Right renal pelvis (tissue), 4 donors: ENCODE measurements around the gene MYBPC2. TPM values are rescaled to one million over a fixed set of nuclear protein-coding genes. Genes with fewer than 3 reads are reported as not detected.
A peak's percentile ranks its signal among the peaks of the same experiment; 100 is the strongest.
"Not testable (repeated sequence)": the region's sequence is repeated elsewhere in the genome, so short reads cannot be mapped to it uniquely, and the experiment has no call there.

Experiments used
- DNase-seq, 4 donors: peaks; one replicate each; pipeline ENCODE4 v3.0.0-alpha.2; 2013; ENCODE audit warnings: low read depth in 4 of 4, low spot score in 3 of 4, missing footprints in 1 of 4
- polyA plus RNA-seq, 4 donors: library from polyadenylated mRNA; unstranded; fragments of 120-200 nt; gene quantifications; one replicate each; pipeline ENCODE4 v1.2.1, GENCODE V29; 2013; ENCODE audit not compliant: insufficient read length in 4 of 4

Gene MYBPC2
- 1 to 10 TPM in 1 of 4 donors, under 1 TPM in 3; 0.77 to 1.5 (median 0.90) TPM for polyA plus RNA-seq

- peak in 2 of 4 donors; percentile 26 to 30 for DNase-seq
Observed at GRCh38 chr19:50432221-50433028, at the start of gene MYBPC2. MYBPC2 (plus strand) TSS chr19:50432892; CDS start chr19:50432954, 62 bp downstream.

GRCh38 chr19:50383001-50383851 is 49.5 kb upstream of the MYBPC2 start:
- no peak for DNase-seq

GRCh38 chr19:50383852-50384684 is 48.6 kb upstream of the MYBPC2 start, which contains the start of gene POLD1:
POLD1 (plus strand) TSS chr19:50384347; CDS start chr19:50398852, 14,505 bp downstream.
- DNase-seq = peak; percentile 91 to 96 (median 93)

GRCh38 chr19:50384685-50385535 is 47.8 kb upstream of the MYBPC2 start:
- no peak for DNase-seq

GRCh38 chr19:50387176-50387867 is 45.4 kb upstream of the MYBPC2 start:
- DNase-seq = no peak

- DNase-seq = no peak
Observed at GRCh38 chr19:50387868-50388245, 44.8 kb upstream of the MYBPC2 start.

GRCh38 chr19:50390295-50390694 is 42.4 kb upstream of the MYBPC2 start:
- DNase-seq = not testable (repeated sequence)

- DNase-seq = not testable (repeated sequence)
Observed at GRCh38 chr19:50390952-50391351, 41.7 kb upstream of the MYBPC2 start.

GRCh38 chr19:50392759-50393158 is 39.9 kb upstream of the MYBPC2 start:
- no peak for DNase-seq

- DNase-seq = no peak
Observed at GRCh38 chr19:50393589-50393988, 39.1 kb upstream of the MYBPC2 start.

GRCh38 chr19:50394017-50394416 is 38.7 kb upstream of the MYBPC2 start:
- no peak for DNase-seq

GRCh38 chr19:50398675-50399367 is 33.9 kb upstream of the MYBPC2 start:
- no peak for DNase-seq

- no peak for DNase-seq
Observed at GRCh38 chr19:50399368-50399745, 33.3 kb upstream of the MYBPC2 start.

- DNase-seq = no peak
Observed at GRCh38 chr19:50401605-50402450, 30.9 kb upstream of the MYBPC2 start.

- no peak for DNase-seq
Observed at GRCh38 chr19:50402544-50403301, 30.0 kb upstream of the MYBPC2 start.

GRCh38 chr19:50406156-50406820 is 26.4 kb upstream of the MYBPC2 start:
- DNase-seq = no peak
